ENCODE results near the gene CIDEC. TPM values are rescaled to one million over a fixed set of nuclear protein-coding genes. Genes with fewer than 3 reads are reported as not detected.

The CIDEC gene
- total and polyA plus RNA-seq, 2 of the 13 experiments (the other 11 are each of a cell fraction or from before 2014, with no cell fraction given) = 2.5 to 10.4 TPM

- H3K9ac ChIP-seq (ENCODE audit: insufficient read depth, low read depth, low read length) = peak overlapping the region; percentile 68
- peak; percentile 83 for FAIRE-seq
- peak overlapping the region; percentile 48 to 72 (median 58); a peak in 5 of 6 replicates for H3K4me3 ChIP-seq (replicated peaks in 1 of 3; ENCODE audit: insufficient read depth in 1 of 3, low read depth in 2 of 3, low read length in 3 of 3)
- intact Hi-C loops (cut with micrococcal nuclease; ENCODE audit: unreplicated experiment) = no loop called here
- peak overlapping the region; percentile 60 for H2AFZ ChIP-seq (ENCODE audit: low read length)
- peak; percentile 28 for ATAC-seq
- peak; percentile 57 for DNase-seq (ENCODE audit: low spot score)
- H3K79me2 ChIP-seq (ENCODE audit: insufficient read depth, low read length) = no peaks in the 10 kb centered on the region
- peaks cover 0 to 4% of the 10 kb centered on the region in 2 experiments; a peak in 2 of 5 replicates for H3K27me3 ChIP-seq (ENCODE audit: control insufficient read depth in 1 of 2, insufficient read depth in 2 of 2, low read length in 2 of 2)
- H3K4me2 ChIP-seq (ENCODE audit: low read depth, low read length) = peak overlapping the region; percentile 94
- H3K4me1 ChIP-seq (ENCODE audit: insufficient read depth, low read length) = peaks cover 45% of the 10 kb centered on the region
- WGBS (ENCODE audit: low lambda C conversion rate) = 4% methylated on average over 11 of the region's 16 CpGs
- H3K36me3 ChIP-seq (replicated peaks in 1 of 2; ENCODE audit: control insufficient read depth in 1 of 2, insufficient read depth in 2 of 2, low read length in 2 of 2) = no peaks in the 10 kb centered on the region
- H4K20me1 ChIP-seq (ENCODE audit: insufficient read depth, low read length) = no peaks in the 10 kb centered on the region
- CTCF ChIA-PET (ENCODE audit: low intra/inter-chr PET ratio, low total read pairs) = no interaction called here
- peak overlapping the region; percentile 83 for H3K27ac ChIP-seq (ENCODE audit: extremely low read length, insufficient read depth, low read length)
- BruUV-seq (replicated peaks) = TSS peak; percentile 82
- POLR2A ChIA-PET = interaction anchor here (0.9 to 6.6 kb wide), 17 partner anchors 11 to 162 kb away, joined by 3 to 153 read pairs (median 7); partner anchors contain the start of genes ARPC4, CIDEC, CRELD1 and FANCD2
- H3K9me3 ChIP-seq (ENCODE audit: low read length) = no peaks in the 10 kb centered on the region
- in situ Hi-C loops (cut with HindIII; ENCODE audit: extremely low pct_ligation_motif_present, low pct_unique_long_range_greater_than_20kb) = loop anchor here (5.0 kb wide), 1 partner anchor 33 kb away; no protein-coding TSS in a partner anchor
- TF ChIP-seq CENPX (CRISPR knock-in tag; IDR thresholded peaks at IDR 0.05) = no peak
- TF ChIP-seq ZNF382 (CRISPR knock-in tag; IDR thresholded peaks at IDR 0.05; ENCODE audit: borderline replicate concordance) = no peak
- TF ChIP-seq TFAP4 (IDR thresholded peaks at IDR 0.05; ENCODE audit: borderline replicate concordance, low read depth) = peak; percentile 25
- peak; percentile 25; the same call in 1 of the 2 replicates for TF ChIP-seq MAX (IDR thresholded peaks at IDR 0.05)
- TF ChIP-seq ZNF780A (CRISPR knock-in tag; IDR thresholded peaks at IDR 0.05) = no peak
- TF ChIP-seq GLMP (CRISPR knock-in tag; IDR thresholded peaks at IDR 0.05; ENCODE audit: borderline replicate concordance) = no peak
- no peak for TF ChIP-seq NBN (conservative IDR thresholded peaks at IDR 0.05)
- no peak for TF ChIP-seq ZNF18 (CRISPR knock-in tag; IDR thresholded peaks at IDR 0.05; ENCODE audit: insufficient replicate concordance)
- no peak for TF ChIP-seq TRAFD1 (CRISPR knock-in tag; IDR thresholded peaks at IDR 0.05; ENCODE audit: borderline replicate concordance)
- peak; percentile 60; the same call in 1 of the 2 replicates for TF ChIP-seq ARID2 (CRISPR knock-in tag; IDR thresholded peaks at IDR 0.05; ENCODE audit: borderline replicate concordance)
- no peak for TF ChIP-seq ATF7 (IDR thresholded peaks at IDR 0.05)
- no peak for TF ChIP-seq ATF7 (CRISPR knock-in tag; IDR thresholded peaks at IDR 0.05)
- TF ChIP-seq ZNF274 (CRISPR knock-in tag; IDR thresholded peaks at IDR 0.05) = no peak
- TF ChIP-seq CENPBD1 (CRISPR knock-in tag; IDR thresholded peaks at IDR 0.05; ENCODE audit: borderline replicate concordance, low read depth) = no peak
- TF ChIP-seq SMYD3 (CRISPR knock-in tag; IDR thresholded peaks at IDR 0.05) = no peak; the same call in 1 of the 2 replicates
- peak; percentile 15; the same call in 1 of the 2 replicates for TF ChIP-seq SP4 (CRISPR knock-in tag; IDR thresholded peaks at IDR 0.05)
These were observed 15.7 kb downstream of the CIDEC start for GRCh38 chr3:9864200-9864927.

All from HepG2 (cell line).